RPMI8226 (cell line): Measurements from ENCODE around the gene KCNQ1.

Experiments used
- DNase-seq: peaks from one replicate; pipeline ENCODE4 v3.0.0-alpha.2; 2015

Gene KCNQ1

GRCh38 chr11:2515401-2516275, 70.8 kb downstream of the KCNQ1 start:
- no peak for DNase-seq

- no peak for DNase-seq
Measured at GRCh38 chr11:2516276-2517015, 71.6 kb downstream of the KCNQ1 start.

GRCh38 chr11:2517016-2517385, 72.2 kb downstream of the KCNQ1 start:
- no peak for DNase-seq

- DNase-seq: no peak
Measured at GRCh38 chr11:2517386-2518064, 72.7 kb downstream of the KCNQ1 start.

GRCh38 chr11:2518111-2518982, 73.5 kb downstream of the KCNQ1 start:
- DNase-seq: no peak

GRCh38 chr11:2518983-2519340, 74.2 kb downstream of the KCNQ1 start:
- no peak for DNase-seq

- no peak for DNase-seq
Measured at GRCh38 chr11:2519517-2519861, 74.7 kb downstream of the KCNQ1 start.

- no peak for DNase-seq
Measured at GRCh38 chr11:2519862-2520735, 75.3 kb downstream of the KCNQ1 start.

- DNase-seq: no peak
Measured at GRCh38 chr11:2520736-2521035, 75.9 kb downstream of the KCNQ1 start.

- DNase-seq: no peak
Measured at GRCh38 chr11:2521081-2521732, 76.4 kb downstream of the KCNQ1 start.

GRCh38 chr11:2521733-2522630, 77.2 kb downstream of the KCNQ1 start:
- DNase-seq: no peak

- DNase-seq: no peak
Measured at GRCh38 chr11:2522631-2523255, 77.9 kb downstream of the KCNQ1 start.

GRCh38 chr11:2523821-2524391, 79.1 kb downstream of the KCNQ1 start:
- no peak for DNase-seq

- DNase-seq: no peak
Measured at GRCh38 chr11:2524446-2525165, 79.8 kb downstream of the KCNQ1 start.

GRCh38 chr11:2525166-2525861, 80.5 kb downstream of the KCNQ1 start:
- DNase-seq: peak; percentile 62

GRCh38 chr11:2525941-2526807, 81.4 kb downstream of the KCNQ1 start:
- peak; percentile 65 for DNase-seq

GRCh38 chr11:2526808-2527381, 82.1 kb downstream of the KCNQ1 start:
- peak; percentile 93 for DNase-seq
